Naive thymus-derived CD4-positive, alpha-beta T cell (primary cell): ENCODE measurements around the gene AARS2. TPM values are rescaled to one million over a fixed set of nuclear protein-coding genes. Genes with fewer than 3 reads are reported as not detected.
"Not testable (repeated sequence)": the region's sequence is repeated elsewhere in the genome, so short reads cannot be mapped to it uniquely, and the experiment has no call there.

Experiments
- ATAC-seq: fragments of 150-1000 bp; cut with Tn5 transposase; 2 replicates; pipeline ENCODE4 v1.10.0; 2021; ENCODE audit warnings: mild to moderate bottlenecking, moderate library complexity
- CTCF ChIA-PET: fragments of 350-600 bp; sonication (Branson Sonifier 250); formaldehyde crosslinking; loops from one replicate; lab custom pipeline; 2021; ENCODE audit warnings: antibody characterized with exemption; lab: Charles Lee
- POLR2A ChIA-PET: fragments of 350-600 bp; sonication (Branson Sonifier 250); formaldehyde crosslinking; loops from one replicate; lab custom pipeline; 2021; ENCODE audit warnings: antibody characterized with exemption, inconsistent platforms; lab: Charles Lee
- DNase-seq, 9 donors: peaks; one replicate each; pipeline versions ENCODE4 v3.0.0 to v3.0.0-alpha.2; 2020 to 2022; ENCODE audit warnings: mixed read lengths in 1 of 9
- H3K27ac ChIP-seq: one replicate; pipeline ENCODE4 v1.7.0; 2013; ENCODE audit warnings: mild to moderate bottlenecking, low read depth, low read length, moderate library complexity
- H3K27me3 ChIP-seq, 2 donors: one replicate each; pipeline ENCODE4 v1.7.0; 2013; ENCODE audit warnings: low read length in 2 of 2, mild to moderate bottlenecking in 2 of 2, moderate library complexity in 2 of 2; ENCODE audit not compliant: control insufficient read depth in 2 of 2, insufficient read depth in 2 of 2
- H3K36me3 ChIP-seq, 3 experiments: 1 replicate in 2 of 3; 2 replicates in 1 of 3; pipeline ENCODE4 v1.7.0; 2013; ENCODE audit warnings: low read length in 3 of 3, mild to moderate bottlenecking in 3 of 3, moderate library complexity in 1 of 3; ENCODE audit not compliant: insufficient read depth in 3 of 3, control insufficient read depth in 2 of 3
- H3K4me1 ChIP-seq, 2 donors: one replicate each; pipeline ENCODE4 v1.7.0; 2013; ENCODE audit warnings: low read length in 2 of 2, mild to moderate bottlenecking in 2 of 2, moderate library complexity in 1 of 2; ENCODE audit not compliant: control insufficient read depth in 2 of 2, insufficient read depth in 2 of 2
- H3K4me3 ChIP-seq: 2 replicates; pipeline ENCODE4 v1.7.0; 2013; ENCODE audit warnings: mild to moderate bottlenecking, low read length
- H3K9me3 ChIP-seq, 3 experiments: 1 replicate in 2 of 3; 2 replicates in 1 of 3; pipeline ENCODE4 v1.7.0; 2013; ENCODE audit warnings: low read length in 3 of 3; ENCODE audit not compliant: control insufficient read depth in 2 of 3
- H3K27ac Mint-ChIP-seq, 9 donors: one replicate each; pipeline ENCODE4 v1.8.0; 2020 to 2022; ENCODE audit warnings: mixed read lengths in 9 of 9, mild to moderate bottlenecking in 8 of 9, moderate library complexity in 5 of 9, inconsistent platforms in 2 of 9
- H3K27me3 Mint-ChIP-seq, 5 donors: one replicate each; pipeline ENCODE4 v1.8.0; 2021 to 2022; ENCODE audit warnings: mixed read lengths in 5 of 5, mild to moderate bottlenecking in 1 of 5
- H3K36me3 Mint-ChIP-seq, 5 donors: one replicate each; pipeline ENCODE4 v1.8.0; 2020 to 2022; ENCODE audit warnings: mixed read lengths in 5 of 5, mild to moderate bottlenecking in 3 of 5, inconsistent platforms in 1 of 5
- H3K4me1 Mint-ChIP-seq, 7 donors: one replicate each; pipeline ENCODE4 v1.8.0; 2020 to 2022; ENCODE audit warnings: mixed read lengths in 7 of 7, mild to moderate bottlenecking in 3 of 7, inconsistent platforms in 1 of 7
- H3K4me3 Mint-ChIP-seq, 10 donors: one replicate each; pipeline ENCODE4 v1.8.0; 2020 to 2022; ENCODE audit warnings: mild to moderate bottlenecking in 10 of 10, mixed read lengths in 10 of 10, moderate library complexity in 6 of 10, inconsistent platforms in 2 of 10
- H3K9me3 Mint-ChIP-seq, 11 donors: one replicate each; pipeline ENCODE4 v1.8.0; 2020 to 2022; ENCODE audit warnings: mixed read lengths in 11 of 11, mild to moderate bottlenecking in 4 of 11, inconsistent platforms in 1 of 11, moderate library complexity in 1 of 11
- intact Hi-C, 2 donors: fragments of 100-400 bp; cut with micrococcal nuclease; formaldehyde crosslinking; loops; one replicate each; pipeline ENCODE4 v1.15.1; 2023
- polyA plus RNA-seq, 2 donors: library from polyadenylated mRNA; unstranded; fragments of 300-500 nt; fragmentation: Illumina TruSeq; gene quantifications; one replicate each; pipeline ENCODE4 v1.2.3, GENCODE V29; 2021
- total RNA-seq, 6 experiments: library from RNA in 5 of 6; stranded (reverse) in 5 of 6; gene quantifications; 1 replicate in 5 of 6; 2 replicates in 1 of 6; pipeline ENCODE4 v1.2.3 and lab custom pipeline; 2021 to 2026

AARS2 gene
- total and polyA plus RNA-seq, 7 experiments from 2014 or later: 8.9 to 29.8 (median 19.9) TPM

DNA sequence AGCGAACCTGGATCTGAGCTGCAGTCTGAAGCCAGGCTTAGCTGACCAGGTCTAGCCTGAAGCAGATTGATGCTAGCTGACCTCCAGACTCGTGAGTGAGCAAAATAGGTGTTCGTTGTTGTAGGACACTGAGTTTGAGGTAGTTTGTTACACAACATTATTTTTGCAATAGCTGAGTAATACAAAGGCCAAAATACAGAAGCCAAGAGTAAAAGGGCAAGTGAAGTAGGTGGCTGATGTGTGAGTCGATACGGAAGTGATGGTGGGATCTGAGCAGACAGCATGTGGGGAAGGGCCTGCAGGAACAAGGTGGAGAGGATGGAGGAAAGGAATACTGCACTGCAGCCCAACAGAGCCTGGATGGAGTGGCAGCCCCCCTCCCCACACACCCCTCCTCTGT is 20.8 kb upstream of the AARS2 start:
- DNase-seq: no peak
- intact Hi-C loops: no loop called here
- H3K4me1 ChIP-seq: no peaks in the 10 kb centered on the region
- peak; percentile 56 for ATAC-seq
- Mint-ChIP-seq H3K27ac (no peak overlapping the region), H3K36me3 (no peaks in the 10 kb centered on the region), H3K4me1 (no peaks in the 10 kb centered on the region), H3K9me3 (no peaks in the 10 kb centered on the region), H3K4me3 (no peak overlapping the region), H3K27me3 (peaks cover 26 to 27% (median 27%) of the 10 kb centered on the region in 5 donors)
- H3K9me3 ChIP-seq: no peaks in the 10 kb centered on the region
- ChIA-PET CTCF (interaction anchor here (1.7 kb wide), 1 partner anchor 237 kb away, joined by 5 read pairs; no protein-coding TSS in a partner anchor), POLR2A (no interaction called here)
- no peaks in the 10 kb centered on the region for H3K36me3 ChIP-seq
- H3K27me3 ChIP-seq: no peaks in the 10 kb centered on the region
- H3K4me3 ChIP-seq: no peak overlapping the region
- H3K27ac ChIP-seq: no peak overlapping the region

DNA sequence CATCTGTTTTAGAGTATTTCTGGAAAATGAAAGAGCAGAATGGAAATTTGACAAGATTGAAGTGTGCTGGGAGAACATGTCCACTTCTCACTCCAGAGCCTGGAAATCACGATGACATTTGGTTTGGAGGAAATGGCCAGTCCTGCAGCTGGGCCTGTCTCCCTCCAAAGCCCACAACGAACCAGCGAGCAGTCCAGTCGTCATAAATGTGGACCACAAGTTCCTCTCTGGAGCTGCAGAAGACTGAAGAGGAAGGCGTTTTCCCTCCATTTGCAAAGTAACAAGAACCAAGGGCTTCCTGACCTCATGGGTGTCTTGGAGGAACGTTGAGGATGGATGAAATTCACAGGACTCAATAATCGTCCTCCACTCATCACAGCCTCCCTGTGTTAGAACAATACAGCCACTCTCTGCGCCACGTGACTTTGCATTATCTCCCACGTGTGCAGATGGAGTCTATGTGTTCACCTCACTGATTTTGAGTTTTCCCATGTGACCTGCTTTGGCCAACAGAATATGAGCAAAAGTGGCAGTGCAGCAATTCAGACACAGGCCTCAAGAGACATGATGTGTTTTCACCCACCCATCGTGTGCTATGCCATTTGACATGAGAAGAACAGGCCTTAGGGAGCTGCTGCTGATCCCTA is 20.2 kb upstream of the AARS2 start:
- no peak overlapping the region for H3K4me3 Mint-ChIP-seq
- ATAC-seq (no peak), DNase-seq (no peak)
- no peaks in the 10 kb centered on the region for H3K4me1 Mint-ChIP-seq
- no peaks in the 10 kb centered on the region for H3K27me3 ChIP-seq
- H3K27me3 Mint-ChIP-seq: peaks cover 26 to 31% (median 27%) of the 10 kb centered on the region in 5 donors
- H3K27ac Mint-ChIP-seq: no peak overlapping the region
- H3K4me1 ChIP-seq: no peaks in the 10 kb centered on the region
- H3K36me3 ChIP-seq: no peaks in the 10 kb centered on the region
- no peaks in the 10 kb centered on the region for H3K36me3 Mint-ChIP-seq
- no peak overlapping the region for H3K4me3 ChIP-seq
- intact Hi-C loops: no loop called here
- ChIA-PET POLR2A (no interaction called here), CTCF (no interaction called here)
- no peaks in the 10 kb centered on the region for H3K9me3 Mint-ChIP-seq
- no peaks in the 10 kb centered on the region for H3K9me3 ChIP-seq
- no peak overlapping the region for H3K27ac ChIP-seq

DNA sequence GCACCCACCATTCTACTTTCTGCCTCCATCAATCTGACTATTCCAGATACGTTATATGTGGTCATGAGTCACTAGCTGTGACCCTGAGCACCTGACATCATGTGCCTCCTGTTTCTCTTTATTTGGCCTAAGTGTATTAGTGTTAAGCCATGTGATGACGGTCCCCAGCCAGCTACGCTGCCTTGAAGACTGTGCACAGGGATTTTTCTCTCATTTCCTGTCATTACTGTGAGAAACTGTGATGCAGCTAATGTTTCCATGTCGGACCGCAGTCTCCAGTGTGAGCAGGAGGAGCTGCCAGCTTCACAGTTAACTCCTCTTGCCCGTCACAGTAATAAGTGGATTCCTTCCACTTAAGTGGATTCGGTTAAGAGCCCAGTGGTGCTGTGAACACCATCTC is 19.4 kb upstream of the AARS2 start:
- Histone ChIP-seq H3K4me3 (no peak overlapping the region), H3K4me1 (no peaks in the 10 kb centered on the region), H3K36me3 (no peaks in the 10 kb centered on the region), H3K27ac (no peak overlapping the region), H3K9me3 (no peaks in the 10 kb centered on the region), H3K27me3 (no peaks in the 10 kb centered on the region)
- intact Hi-C loops: no loop called here
- no peak overlapping the region for H3K4me3 Mint-ChIP-seq
- no peak for DNase-seq
- ChIA-PET CTCF (interaction anchor here (0.6 kb wide), 2 partner anchors 119 to 160 kb away, joined by 3 to 4 read pairs; no protein-coding TSS in a partner anchor), POLR2A (no interaction called here)
- no peaks in the 10 kb centered on the region for H3K9me3 Mint-ChIP-seq
- peaks cover 26 to 39% (median 34%) of the 10 kb centered on the region in 5 donors for H3K27me3 Mint-ChIP-seq
- ATAC-seq: no peak
- H3K4me1 Mint-ChIP-seq: no peaks in the 10 kb centered on the region
- no peaks in the 10 kb centered on the region for H3K36me3 Mint-ChIP-seq
- no peak overlapping the region for H3K27ac Mint-ChIP-seq

- H3K36me3 ChIP-seq: no peaks in the 10 kb centered on the region
- no peaks in the 10 kb centered on the region for H3K27me3 ChIP-seq
- H3K27me3 Mint-ChIP-seq: peaks cover 21 to 36% (median 34%) of the 10 kb centered on the region in 5 donors
- POLR2A ChIA-PET: no interaction called here
- DNase-seq (no peak), ATAC-seq (no peak)
- H3K4me3 ChIP-seq: no peak overlapping the region
- CTCF ChIA-PET: no interaction called here
- H3K9me3 ChIP-seq: no peaks in the 10 kb centered on the region
- no peaks in the 10 kb centered on the region for H3K4me1 Mint-ChIP-seq
- no peak overlapping the region for H3K27ac Mint-ChIP-seq
- H3K36me3 Mint-ChIP-seq: no peaks in the 10 kb centered on the region
- intact Hi-C loops: no loop called here
- H3K4me3 Mint-ChIP-seq: no peak overlapping the region
- no peaks in the 10 kb centered on the region for H3K4me1 ChIP-seq
- H3K9me3 Mint-ChIP-seq: no peaks in the 10 kb centered on the region
- H3K27ac ChIP-seq: no peak overlapping the region
Observed at GRCh38 chr6:44329858-44330257, 16.7 kb upstream of the AARS2 start.

DNA sequence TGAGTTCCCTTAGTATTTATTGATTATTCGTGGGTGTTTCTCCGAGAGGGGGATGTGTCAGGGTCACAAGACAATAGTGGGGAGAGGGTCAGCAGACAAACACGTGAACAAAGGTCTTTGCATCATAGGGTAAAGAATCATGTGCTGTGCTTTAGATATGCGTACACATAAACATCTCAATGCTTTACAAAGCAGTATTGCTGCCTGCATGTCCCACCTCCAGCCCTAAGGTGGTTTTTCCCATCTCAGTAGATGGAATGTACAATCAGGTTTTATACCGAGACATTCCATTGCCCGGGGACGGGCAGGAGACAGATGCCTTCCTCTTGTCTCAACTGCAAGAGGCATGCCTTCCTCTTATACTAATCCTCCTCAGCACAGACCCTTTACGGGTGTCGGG is 15.1 kb upstream of the AARS2 start:
- H3K27me3 ChIP-seq, intact Hi-C loops, H3K27ac Mint-ChIP-seq, ATAC-seq, H3K4me3 ChIP-seq, H3K9me3 ChIP-seq, H3K36me3 ChIP-seq, H3K4me1 ChIP-seq, H3K4me1 Mint-ChIP-seq, POLR2A ChIA-PET, H3K27ac ChIP-seq, H3K36me3 Mint-ChIP-seq, CTCF ChIA-PET, DNase-seq, H3K9me3 Mint-ChIP-seq, H3K4me3 Mint-ChIP-seq: not testable (repeated sequence)
- peaks cover 21 to 36% (median 34%) of the 10 kb centered on the region in 5 donors for H3K27me3 Mint-ChIP-seq

DNA sequence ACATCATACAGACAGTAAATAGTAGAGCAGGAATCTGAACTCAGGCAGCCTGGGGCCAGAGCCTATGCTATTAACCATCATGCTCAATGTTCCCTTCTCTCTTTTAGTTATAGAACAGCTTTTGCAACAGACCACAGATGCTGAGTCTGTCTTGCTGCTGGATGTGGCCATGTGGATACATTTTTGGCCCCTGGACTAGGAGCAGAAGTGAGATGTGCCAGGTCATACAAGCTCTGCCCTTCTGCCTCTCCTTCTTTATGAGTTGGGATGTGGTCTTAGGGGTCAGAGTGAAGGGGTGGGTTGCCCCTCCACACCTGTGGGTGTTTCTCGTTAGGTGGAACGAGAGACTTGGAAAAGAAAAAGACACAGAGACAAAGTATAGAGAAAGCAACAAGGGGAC is 14.6 kb upstream of the AARS2 start:
- no peaks in the 10 kb centered on the region for H3K9me3 ChIP-seq
- no peaks in the 10 kb centered on the region for H3K9me3 Mint-ChIP-seq
- H3K4me1 Mint-ChIP-seq: no peaks in the 10 kb centered on the region
- DNase-seq (no peak), ATAC-seq (no peak)
- no peak overlapping the region for H3K27ac ChIP-seq
- intact Hi-C loops: no loop called here
- CTCF ChIA-PET: no interaction called here
- H3K27me3 Mint-ChIP-seq: peaks cover 21 to 38% (median 34%) of the 10 kb centered on the region in 5 donors
- POLR2A ChIA-PET: no interaction called here
- no peaks in the 10 kb centered on the region for H3K36me3 ChIP-seq
- H3K4me3 Mint-ChIP-seq: no peak overlapping the region
- H3K4me3 ChIP-seq: no peak overlapping the region
- no peaks in the 10 kb centered on the region for H3K27me3 ChIP-seq
- no peaks in the 10 kb centered on the region for H3K4me1 ChIP-seq
- no peak overlapping the region for H3K27ac Mint-ChIP-seq
- no peaks in the 10 kb centered on the region for H3K36me3 Mint-ChIP-seq

GRCh38 chr6:44327096-44327495 is 13.9 kb upstream of the AARS2 start:
- POLR2A ChIA-PET: no interaction called here

More at GRCh38 chr6:44327096-44327495, 13.9 kb upstream of the AARS2 start:
- H3K27ac ChIP-seq: no peak overlapping the region
- H3K4me1 ChIP-seq: no peaks in the 10 kb centered on the region
- intact Hi-C loops: no loop called here
- H3K9me3 ChIP-seq: no peaks in the 10 kb centered on the region
- no peaks in the 10 kb centered on the region for H3K27me3 ChIP-seq
- CTCF ChIA-PET: interaction anchor here (1.1 kb wide), 1 partner anchor 22 kb away, joined by 3 read pairs; no protein-coding TSS in a partner anchor
- H3K27ac Mint-ChIP-seq: no peak overlapping the region
- DNase-seq (no peak), ATAC-seq (no peak)
- H3K36me3 Mint-ChIP-seq: no peaks in the 10 kb centered on the region
- H3K27me3 Mint-ChIP-seq: peaks cover 15 to 36% (median 28%) of the 10 kb centered on the region in 5 donors
- no peak overlapping the region for H3K4me3 ChIP-seq
- no peak overlapping the region for H3K4me3 Mint-ChIP-seq
- no peaks in the 10 kb centered on the region for H3K4me1 Mint-ChIP-seq
- H3K9me3 Mint-ChIP-seq: no peaks in the 10 kb centered on the region
- no peaks in the 10 kb centered on the region for H3K36me3 ChIP-seq
